Activated naive CD4-positive, alpha-beta T cell treated with anti-CD3 and anti-CD28 coated beads, Interleukin-2, amount 10 ng/mL, durations not matched to agents 5 hours and 36 hours (primary cell): ENCODE results near the gene KRTAP4-1. TPM values are rescaled to one million over a fixed set of nuclear protein-coding genes. Genes with fewer than 3 reads are reported as not detected.

Source experiments
- total RNA-seq, 2 experiments: library from RNA; stranded (reverse); gene quantifications; one replicate each; pipeline ENCODE4 v1.2.3, GENCODE V29; 2021

The KRTAP4-1 gene
- total RNA-seq = not detected

GRCh38 chr17:41184480-41184961 lies at the start of gene KRTAP4-1:
TSS of gene KRTAP4-1 (minus strand) at chr17:41184911. CDS start at chr17:41184854, 57 bp downstream.

GRCh38 chr17:41232399-41233105 lies 47.8 kb upstream of the KRTAP4-1 start, which contains the start of gene KRTAP9-3:
TSS of gene KRTAP9-3 (plus strand) at chr17:41232449. CDS start at chr17:41232502, 53 bp downstream.

GRCh38 chr17:41226598-41227095 lies 41.9 kb upstream of the KRTAP4-1 start, which contains the start of gene KRTAP9-2:
TSS of gene KRTAP9-2 (plus strand) at chr17:41226648. CDS start at chr17:41226655, 7 bp downstream.

GRCh38 chr17:41189837-41190318 lies 5.2 kb upstream of the KRTAP4-1 start, which contains the start of gene KRTAP9-1:
TSS of gene KRTAP9-1 (plus strand) at chr17:41189887. CDS start at chr17:41189887, 0 bp downstream.

GRCh38 chr17:41177727-41178271 lies 6.9 kb downstream of the KRTAP4-1 start, which contains the start of gene KRTAP4-2:
TSS of gene KRTAP4-2 (minus strand) at chr17:41178221. CDS start at chr17:41178164, 57 bp downstream.

GRCh38 chr17:41168121-41168520 lies 16.6 kb downstream of the KRTAP4-1 start, which contains the start of gene KRTAP4-3:
TSS of gene KRTAP4-3 (minus strand) at chr17:41168221. CDS start at chr17:41168172, 49 bp downstream.

GRCh38 chr17:41160648-41161047 lies 24.1 kb downstream of the KRTAP4-1 start, which contains the start of gene KRTAP4-4:
TSS of gene KRTAP4-4 (minus strand) at chr17:41160748. CDS start at chr17:41160691, 57 bp downstream.

GRCh38 chr17:41149652-41149985 lies 35.1 kb downstream of the KRTAP4-1 start, which contains the start of gene KRTAP4-5:
TSS of gene KRTAP4-5 (minus strand) at chr17:41149825. CDS start at chr17:41149767, 58 bp downstream.

GRCh38 chr17:41140360-41141131 lies 44.2 kb downstream of the KRTAP4-1 start, which contains the start of gene KRTAP4-6:
TSS of gene KRTAP4-6 (minus strand) at chr17:41140544. CDS start at chr17:41140487, 57 bp downstream.

Other genes with a start within 250 kb of the KRTAP4-1 start
- gene KRT23, start 247.3 kb downstream of the KRTAP4-1 start, total RNA-seq = not detected
- not detected for gene KRT39, start 218.0 kb downstream of the KRTAP4-1 start, total RNA-seq
- gene KRT40, start 200.6 kb downstream of the KRTAP4-1 start, total RNA-seq = not detected
- gene KRTAP3-3, start 190.7 kb downstream of the KRTAP4-1 start, total RNA-seq = not detected
- gene KRTAP3-2, start 185.0 kb downstream of the KRTAP4-1 start, total RNA-seq = not detected
- not detected for gene KRTAP3-1, start 175.8 kb downstream of the KRTAP4-1 start, total RNA-seq
- not detected for gene KRTAP1-5, start 157.7 kb downstream of the KRTAP4-1 start, total RNA-seq
- gene KRTAP1-4, start 154.7 kb downstream of the KRTAP4-1 start, total RNA-seq = not detected
- not detected for gene KRTAP1-3, start 150.0 kb downstream of the KRTAP4-1 start, total RNA-seq
- not detected for gene KRTAP1-1, start 143.5 kb downstream of the KRTAP4-1 start, total RNA-seq
- not detected for gene KRTAP2-1, start 137.6 kb downstream of the KRTAP4-1 start, total RNA-seq
- gene KRTAP2-2, start 129.7 kb downstream of the KRTAP4-1 start, total RNA-seq = not detected
- not detected for gene KRTAP2-3, start 124.8 kb downstream of the KRTAP4-1 start, total RNA-seq
- not detected for gene KRTAP2-4, start 119.0 kb downstream of the KRTAP4-1 start, total RNA-seq
- not detected for gene KRTAP4-7, start 100.8 kb downstream of the KRTAP4-1 start, total RNA-seq
- gene KRTAP4-8, start 86.8 kb downstream of the KRTAP4-1 start, total RNA-seq = not detected
- not detected for gene KRTAP4-16, start 82.7 kb downstream of the KRTAP4-1 start, total RNA-seq
- gene KRTAP4-9, start 79.5 kb downstream of the KRTAP4-1 start, total RNA-seq = not detected
- not detected for gene KRTAP4-11, start 66.5 kb downstream of the KRTAP4-1 start, total RNA-seq
- not detected for gene KRTAP4-12, start 60.7 kb downstream of the KRTAP4-1 start, total RNA-seq
- gene KRTAP4-6, start 44.4 kb downstream of the KRTAP4-1 start, total RNA-seq = not detected
- not detected for gene KRTAP4-5, start 35.1 kb downstream of the KRTAP4-1 start, total RNA-seq
- not detected for gene KRTAP4-4, start 24.2 kb downstream of the KRTAP4-1 start, total RNA-seq
- not detected for gene KRTAP4-3, start 16.7 kb downstream of the KRTAP4-1 start, total RNA-seq
- not detected for gene KRTAP4-2, start 6.7 kb downstream of the KRTAP4-1 start, total RNA-seq
- gene KRTAP9-1, start 5.0 kb upstream of the KRTAP4-1 start, total RNA-seq = not detected
- gene KRTAP9-2, start 41.7 kb upstream of the KRTAP4-1 start, total RNA-seq = not detected
- not detected for gene KRTAP9-3, start 47.5 kb upstream of the KRTAP4-1 start, total RNA-seq
- not detected for gene KRTAP9-8, start 53.1 kb upstream of the KRTAP4-1 start, total RNA-seq
- not detected for gene KRTAP9-4, start 64.8 kb upstream of the KRTAP4-1 start, total RNA-seq
- not detected for gene KRTAP9-9, start 70.5 kb upstream of the KRTAP4-1 start, total RNA-seq
- not detected for gene KRTAP9-6, start 80.5 kb upstream of the KRTAP4-1 start, total RNA-seq
- not detected for gene KRTAP9-7, start 90.8 kb upstream of the KRTAP4-1 start, total RNA-seq
- under 1 TPM in 1 of 2 experiments, not detected in 1; 0.20 TPM for gene KRTAP29-1, start 117.9 kb upstream of the KRTAP4-1 start, total RNA-seq
- under 1 TPM in 1 of 2 experiments, not detected in 1; 0.14 TPM for gene KRTAP16-1, start 124.4 kb upstream of the KRTAP4-1 start, total RNA-seq
- gene KRTAP17-1, start 130.8 kb upstream of the KRTAP4-1 start, total RNA-seq = not detected
- gene KRT33A, start 165.9 kb upstream of the KRTAP4-1 start, total RNA-seq = not detected
- not detected for gene KRT33B, start 184.9 kb upstream of the KRTAP4-1 start, total RNA-seq
- gene KRT34, start 197.4 kb upstream of the KRTAP4-1 start, total RNA-seq = not detected
- not detected for gene KRT31, start 212.7 kb upstream of the KRTAP4-1 start, total RNA-seq
- not detected for gene KRT37, start 239.7 kb upstream of the KRTAP4-1 start, total RNA-seq